Measurements from ENCODE around the gene SLC22A23. TPM values are rescaled to one million over a fixed set of nuclear protein-coding genes. Genes with fewer than 3 reads are reported as not detected.

The SLC22A23 gene
- total RNA-seq, 1 experiment from 2014 or later, result 3.9 TPM

DNA sequence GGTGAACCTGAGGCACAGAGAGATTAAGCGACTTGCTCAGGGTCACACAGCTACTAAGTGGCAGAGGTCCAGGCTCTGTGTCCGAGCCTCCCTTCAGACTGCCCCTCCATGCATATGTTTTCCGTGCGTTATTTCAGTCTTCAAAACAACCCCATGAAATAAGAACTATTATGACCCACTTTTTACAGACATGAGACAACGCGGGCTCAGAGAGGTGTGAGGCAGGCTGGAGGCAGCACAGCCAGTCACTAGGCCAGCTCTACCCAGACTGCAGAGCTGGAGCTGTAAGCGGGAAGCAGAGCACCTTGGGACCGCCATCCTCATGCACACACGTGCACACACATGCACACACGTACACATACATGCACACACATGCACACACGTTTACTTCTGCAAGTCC, 135.8 kb downstream of the SLC22A23 start:
- DNase-seq (ENCODE audit: low read depth), result no peak

DNA sequence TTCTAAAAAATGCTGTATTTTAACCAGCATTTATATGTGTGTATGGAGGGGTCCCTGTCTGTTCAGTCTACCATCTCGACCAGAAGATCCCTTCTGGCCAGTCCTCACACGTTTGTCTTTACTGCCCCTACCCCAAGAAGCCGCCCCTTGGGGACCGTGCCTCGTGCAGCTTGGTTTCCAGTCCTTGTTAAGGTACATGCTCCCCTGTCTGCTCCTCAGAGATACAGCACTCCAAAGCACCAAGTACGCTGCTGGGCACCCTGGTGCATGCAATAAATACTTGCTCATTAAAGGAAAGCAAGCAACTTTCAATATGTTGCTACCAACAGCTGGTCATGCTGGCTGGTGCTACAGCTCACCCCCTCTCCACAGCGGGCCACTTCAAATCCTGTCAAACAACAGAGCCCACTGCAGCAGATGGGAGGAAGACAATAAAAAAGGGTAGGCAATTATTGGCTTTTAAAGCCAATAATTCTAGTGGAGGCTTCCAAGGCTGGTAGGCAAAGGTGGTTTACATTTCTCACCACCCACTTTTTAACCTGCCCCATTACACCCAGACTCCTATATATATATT, 136.5 kb downstream of the SLC22A23 start:
- DNase-seq (ENCODE audit: low read depth), result no peak

- DNase-seq (ENCODE audit: low read depth), result no peak
Measured at GRCh38 chr6:3319610-3320200, 137.1 kb downstream of the SLC22A23 start.

GRCh38 chr6:3318821-3319540, 137.9 kb downstream of the SLC22A23 start:
- DNase-seq (ENCODE audit: low read depth), result no peak

GRCh38 chr6:3318226-3318625, 138.6 kb downstream of the SLC22A23 start:
- DNase-seq (ENCODE audit: low read depth), result no peak

DNA sequence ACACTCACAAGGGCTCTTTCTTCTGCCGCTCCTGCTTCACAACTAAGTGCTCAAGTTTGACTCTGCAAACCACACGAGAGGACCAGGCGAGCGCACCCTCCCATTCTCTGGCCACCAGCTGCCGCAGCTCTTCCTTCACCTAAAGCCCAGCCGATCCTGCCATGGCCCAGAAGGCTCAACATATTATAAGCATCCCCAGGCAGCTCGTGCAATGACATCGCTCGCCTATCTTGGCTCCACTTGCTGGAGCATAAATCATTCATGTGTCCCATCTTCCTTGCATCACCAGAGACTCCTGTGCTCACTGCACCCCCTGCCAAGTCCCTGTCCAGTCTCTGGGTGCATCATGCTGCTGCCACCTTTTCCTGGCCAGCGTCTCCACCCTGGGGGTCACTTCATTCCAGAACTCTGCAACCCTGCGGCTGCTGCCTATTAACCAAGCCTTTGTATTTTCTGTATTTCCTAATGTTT, 139.1 kb downstream of the SLC22A23 start:
- no peak for DNase-seq (ENCODE audit: low read depth)

DNA sequence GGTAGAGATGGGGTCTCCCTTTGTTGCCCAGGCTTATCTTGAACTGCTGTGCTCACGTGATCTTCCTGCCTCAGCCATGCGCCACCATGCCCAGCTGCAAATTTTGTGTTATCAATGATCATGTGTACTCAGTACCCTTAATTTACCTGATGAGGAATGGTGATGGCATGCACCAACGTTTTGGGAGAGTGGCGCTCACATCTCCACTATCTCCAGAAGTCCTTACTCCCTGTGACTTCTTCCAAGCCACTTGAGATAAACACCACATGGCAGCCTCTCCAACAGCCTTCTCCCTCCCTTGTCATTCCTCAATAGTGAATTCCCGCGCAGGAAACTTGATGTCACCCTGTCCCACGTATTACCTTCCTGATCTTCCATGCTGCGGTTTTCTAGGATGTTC, 140.0 kb downstream of the SLC22A23 start:
- DNase-seq (ENCODE audit: low read depth), result no peak

DNA sequence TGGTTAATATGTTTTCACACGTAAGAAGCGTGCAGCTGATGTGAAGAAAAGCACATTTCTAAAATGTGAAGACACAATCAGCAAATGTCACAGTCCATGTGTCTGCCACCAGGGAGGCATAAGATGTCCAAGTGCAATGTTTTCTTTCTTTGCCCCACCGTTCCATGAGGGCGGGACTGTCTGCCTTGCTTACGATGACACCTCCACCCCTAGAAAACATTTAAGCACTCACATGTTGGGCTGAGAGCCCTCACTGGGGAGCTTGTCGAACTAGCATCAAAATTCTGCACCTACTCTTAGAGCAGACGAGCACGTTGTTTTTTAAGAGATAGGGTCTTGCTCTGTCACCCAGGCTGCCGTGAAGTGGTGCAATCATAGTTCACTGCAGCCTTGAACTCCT, 140.5 kb downstream of the SLC22A23 start:
- DNase-seq (ENCODE audit: low read depth), result no peak

- no peak for DNase-seq (ENCODE audit: low read depth)
Measured at GRCh38 chr6:3315841-3316240, 141.0 kb downstream of the SLC22A23 start.

DNA sequence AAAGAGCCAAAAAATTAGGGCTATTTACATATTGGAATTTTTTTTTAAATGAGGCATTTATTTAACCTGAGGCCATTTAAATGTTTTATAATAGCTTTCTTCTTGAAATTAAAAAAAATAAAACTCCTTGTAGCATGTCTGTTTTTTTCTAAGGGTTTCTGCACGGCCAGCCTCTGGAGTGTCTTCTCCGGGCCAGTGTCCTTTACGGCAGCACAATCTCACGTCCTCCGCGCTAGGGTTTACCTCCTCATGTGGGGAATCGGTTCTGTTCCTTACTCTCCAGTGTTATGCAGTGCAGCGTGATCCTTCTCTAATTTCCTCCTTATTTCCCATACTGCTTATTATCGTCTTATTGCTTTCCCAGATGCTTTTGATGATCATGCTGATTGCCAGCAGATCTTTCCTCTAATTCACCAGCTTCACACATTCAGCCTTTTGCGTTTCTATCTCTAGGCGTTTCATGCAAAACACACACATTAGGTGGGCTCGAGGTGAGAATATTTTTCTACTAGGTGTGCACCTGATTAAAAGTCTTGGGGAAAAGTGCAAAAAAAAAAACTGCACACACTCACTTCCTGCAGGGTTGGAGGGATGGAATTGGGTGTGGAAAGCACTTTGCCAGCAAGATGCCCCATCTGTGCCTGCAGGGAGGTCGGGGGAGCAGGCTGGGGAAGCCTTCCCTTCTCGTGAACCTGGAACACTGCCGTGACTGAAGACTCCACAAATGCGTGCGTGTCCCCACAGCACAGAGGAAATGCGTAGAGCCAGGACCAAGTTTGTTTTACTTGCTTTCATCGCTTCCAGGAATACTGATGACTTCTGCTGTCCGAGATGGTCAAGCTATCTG, 142.0 kb downstream of the SLC22A23 start:
- DNase-seq (ENCODE audit: low read depth), result no peak

GRCh38 chr6:3314176-3314575, 142.7 kb downstream of the SLC22A23 start:
- no peak for DNase-seq (ENCODE audit: low read depth)

GRCh38 chr6:3312604-3313231, 144.1 kb downstream of the SLC22A23 start:
- no peak for DNase-seq (ENCODE audit: low read depth)

DNA sequence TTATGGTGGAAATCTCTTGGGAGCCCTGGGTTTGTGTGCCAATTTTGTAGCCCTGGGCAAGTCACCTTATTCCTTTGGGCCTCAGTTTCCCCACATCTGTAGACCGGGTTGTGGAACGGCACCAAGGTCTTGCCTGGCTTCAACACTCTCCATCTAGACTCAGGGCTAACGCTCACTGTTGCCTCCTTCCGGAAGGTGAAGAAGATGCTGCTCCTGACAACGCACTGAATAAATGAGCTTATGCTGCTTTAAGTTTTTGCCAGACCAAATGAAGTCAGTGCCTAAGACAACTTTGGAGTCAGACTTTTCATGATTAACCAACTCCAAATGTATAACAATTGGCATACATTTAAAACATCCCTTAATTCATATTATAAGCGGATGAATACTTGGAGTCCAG, 145.0 kb downstream of the SLC22A23 start:
- no peak for DNase-seq (ENCODE audit: low read depth)

DNA sequence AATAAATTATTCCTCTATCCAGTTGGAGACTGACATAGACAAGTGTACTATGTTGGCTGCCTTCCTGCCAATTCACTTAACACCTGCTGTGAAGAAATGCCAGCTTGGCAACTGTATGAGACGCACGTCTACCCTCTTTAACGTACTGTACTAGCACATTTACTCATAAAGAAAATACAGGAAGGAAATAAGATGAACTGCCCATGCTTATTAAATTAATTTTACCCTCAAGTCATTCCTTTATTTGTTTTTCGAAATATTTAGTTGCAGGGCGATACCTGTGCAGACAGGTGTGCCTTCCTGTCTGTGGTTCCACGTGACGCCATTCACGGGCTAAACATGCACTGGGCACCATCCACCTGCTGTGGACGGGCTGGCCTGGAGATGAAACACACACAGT, 146.1 kb downstream of the SLC22A23 start:
- no peak for DNase-seq (ENCODE audit: low read depth)

DNA sequence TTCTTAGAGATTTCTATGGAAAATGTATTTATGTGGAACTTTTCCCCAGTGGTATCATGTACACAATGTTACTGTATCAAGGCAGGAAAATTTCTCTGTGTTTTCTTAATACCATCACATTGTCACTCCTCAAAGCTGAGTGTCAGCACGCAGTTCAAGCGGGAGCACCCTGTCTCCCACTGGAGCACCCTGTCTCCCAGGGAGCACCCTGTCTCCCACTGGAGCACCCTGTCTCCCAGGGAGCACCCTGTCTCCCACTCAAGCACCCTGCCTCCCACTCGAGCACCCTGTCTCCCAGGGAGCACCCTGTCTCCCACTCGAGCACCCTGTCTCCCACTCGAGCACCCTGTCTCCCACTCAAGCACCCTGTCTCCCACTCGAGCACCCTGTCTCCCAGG, 146.8 kb downstream of the SLC22A23 start:
- DNase-seq (ENCODE audit: low read depth), result no peak

DNA sequence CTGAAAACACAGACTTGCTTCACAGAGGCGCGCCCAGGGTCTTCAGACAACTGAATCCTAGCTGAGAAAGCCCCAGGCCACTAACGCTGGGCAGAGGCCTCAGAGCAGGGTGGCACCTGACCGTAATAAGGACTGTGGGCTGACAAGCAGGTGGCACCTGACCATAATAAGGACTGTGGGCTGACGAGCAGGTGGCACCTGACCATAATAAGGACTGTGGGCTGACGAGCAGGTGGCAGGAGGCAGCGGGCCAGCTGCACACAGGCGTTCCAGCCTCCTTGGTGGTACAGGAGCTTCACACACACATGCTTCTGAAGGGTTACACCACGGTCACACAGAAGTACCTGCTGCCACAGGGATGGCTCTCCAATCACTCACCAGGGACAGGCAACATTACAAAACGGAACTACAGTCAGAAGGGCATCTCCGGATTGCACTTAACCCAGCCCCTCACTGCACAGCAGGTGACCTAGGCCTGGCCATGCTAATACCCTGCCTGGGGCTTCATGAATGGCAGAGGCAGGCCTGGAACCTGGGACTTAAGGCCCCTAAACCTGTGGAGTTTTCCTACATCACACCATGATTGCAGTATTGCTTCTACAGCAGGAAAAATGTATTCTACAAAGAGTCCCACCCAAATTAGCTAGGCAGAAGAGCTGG, 147.3 kb downstream of the SLC22A23 start:
- no peak for DNase-seq (ENCODE audit: low read depth)

- no peak for DNase-seq (ENCODE audit: low read depth)
Measured at GRCh38 chr6:3308106-3308505, 148.7 kb downstream of the SLC22A23 start.

- DNase-seq (ENCODE audit: low read depth), result no peak
Measured at GRCh38 chr6:3307436-3307835, 149.4 kb downstream of the SLC22A23 start.

DNA sequence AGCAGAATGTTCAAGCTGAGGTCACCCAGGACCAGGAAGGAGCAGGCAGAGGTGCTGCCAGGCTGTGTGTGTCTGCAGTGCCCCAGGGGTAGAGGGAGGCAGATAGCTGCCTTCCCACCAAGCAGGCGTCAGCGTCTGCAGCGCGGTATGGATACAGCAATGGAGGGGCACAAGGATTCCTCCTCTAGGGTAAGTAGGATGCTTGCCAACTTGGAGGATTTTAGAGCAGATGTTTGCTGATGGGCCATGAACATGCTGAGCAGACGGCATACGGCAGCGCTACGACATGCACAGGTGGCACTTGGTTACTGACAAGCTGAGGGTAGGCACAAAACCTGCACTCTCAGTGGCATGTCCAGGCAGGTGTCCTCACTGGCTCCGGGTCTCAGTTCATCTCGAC, 150.0 kb downstream of the SLC22A23 start:
- no peak for DNase-seq (ENCODE audit: low read depth)

DNA sequence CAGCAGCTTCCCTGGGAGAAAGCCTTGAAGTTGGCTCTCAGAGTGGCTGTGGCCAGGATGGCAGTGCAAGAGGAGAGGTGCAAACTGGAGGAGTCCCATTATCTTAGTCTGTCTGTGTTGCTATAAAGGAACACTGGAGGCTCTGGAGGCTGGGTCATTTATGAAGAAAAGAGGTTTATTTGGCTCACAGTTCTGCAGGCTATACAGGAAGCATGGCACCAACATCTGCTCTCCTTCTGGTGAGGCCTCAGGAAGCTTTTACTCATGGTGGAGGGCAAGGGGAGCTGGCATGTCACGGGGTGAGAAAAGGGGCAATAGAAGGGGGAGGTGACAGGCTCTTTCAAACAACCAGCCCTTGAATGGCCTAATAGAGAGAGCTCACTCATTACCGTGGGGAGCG, 151.0 kb downstream of the SLC22A23 start:
- no peak for DNase-seq (ENCODE audit: low read depth)

- no peak for DNase-seq (ENCODE audit: low read depth)
Measured at GRCh38 chr6:3305216-3305565, 151.7 kb downstream of the SLC22A23 start.
